ENCODE measurements around the gene ATP10B. TPM values are rescaled to one million over a fixed set of nuclear protein-coding genes. Genes with fewer than 3 reads are reported as not detected.

Gene ATP10B
- total RNA-seq, 2 experiments from 2014 or later = not detected

GRCh38 chr5:160605266-160605665 lies 246.7 kb downstream of the ATP10B start:
- Histone ChIP-seq H3K4me1 (ENCODE audit: insufficient read depth, low read length, poor library complexity, severe bottlenecking) (no peaks in the 10 kb centered on the region), H4K20me1 (ENCODE audit: insufficient read depth, low read length) (no peaks in the 10 kb centered on the region), H3K79me2 (ENCODE audit: insufficient read depth, low read depth, low read length) (no peaks in the 10 kb centered on the region), H3K9me3 (ENCODE audit: low read length) (no peaks in the 10 kb centered on the region), H2AFZ (ENCODE audit: low read length) (no peak overlapping the region), H3K4me3 (ENCODE audit: low read depth, low read length, poor library complexity, severe bottlenecking) (no peak overlapping the region), H3K36me3 (ENCODE audit: insufficient read depth, low read length) (no peaks in the 10 kb centered on the region), H3K27ac (ENCODE audit: low read depth, low read length, poor library complexity, severe bottlenecking) (no peak overlapping the region), H3K4me2 (ENCODE audit: low read length) (no peak overlapping the region), H3K9me2 (ENCODE audit: insufficient read depth, low read length) (no peaks in the 10 kb centered on the region)
- TF ChIP-seq CTCF (conservative IDR thresholded peaks at IDR 0.05; ENCODE audit: low read length) (no peak), EZH2phosphoT487 (IDR thresholded peaks at IDR 0.05; ENCODE audit: borderline replicate concordance, low read depth, low read length) (no peak)
- DNase-seq (ENCODE audit: low spot score) = no peak
- no TSS peak for BruUV-seq (replicated peaks)
- intact Hi-C loops (cut with micrococcal nuclease; ENCODE audit: unreplicated experiment) = no loop called here
- ChIA-PET CTCF (ENCODE audit: unreplicated experiment) (no interaction called here), POLR2A (no interaction called here)

- Histone ChIP-seq H3K36me3 (ENCODE audit: insufficient read depth, low read length) (no peaks in the 10 kb centered on the region), H3K9me2 (ENCODE audit: insufficient read depth, low read length) (no peaks in the 10 kb centered on the region), H3K4me2 (ENCODE audit: low read length) (no peak overlapping the region), H3K9me3 (ENCODE audit: low read length) (no peaks in the 10 kb centered on the region), H3K4me3 (ENCODE audit: low read depth, low read length, poor library complexity, severe bottlenecking) (no peak overlapping the region), H3K79me2 (ENCODE audit: insufficient read depth, low read depth, low read length) (no peaks in the 10 kb centered on the region), H4K20me1 (ENCODE audit: insufficient read depth, low read length) (no peaks in the 10 kb centered on the region), H3K27ac (ENCODE audit: low read depth, low read length, poor library complexity, severe bottlenecking) (no peak overlapping the region), H2AFZ (ENCODE audit: low read length) (no peak overlapping the region), H3K4me1 (ENCODE audit: insufficient read depth, low read length, poor library complexity, severe bottlenecking) (no peaks in the 10 kb centered on the region)
- CTCF ChIA-PET (ENCODE audit: unreplicated experiment) = no interaction called here
- intact Hi-C loops (cut with micrococcal nuclease; ENCODE audit: unreplicated experiment) = no loop called here
- BruUV-seq (replicated peaks) = no TSS peak
- no peak for DNase-seq (ENCODE audit: low spot score)
- POLR2A ChIA-PET = no interaction called here
- TF ChIP-seq EZH2phosphoT487 (IDR thresholded peaks at IDR 0.05; ENCODE audit: borderline replicate concordance, low read depth, low read length) (no peak), CTCF (conservative IDR thresholded peaks at IDR 0.05; ENCODE audit: low read length) (no peak)
These were observed 247.5 kb downstream of the ATP10B start for GRCh38 chr5:160604484-160604883.

GRCh38 chr5:160602744-160603143 lies 249.3 kb downstream of the ATP10B start:
- ChIA-PET CTCF (ENCODE audit: unreplicated experiment) (no interaction called here), POLR2A (interaction anchor here (0.6 to 0.9 kb wide), 2 partner anchors 56 to 60 kb away, joined by 3 read pairs; no protein-coding TSS in a partner anchor)
- Histone ChIP-seq H4K20me1 (ENCODE audit: insufficient read depth, low read length) (no peaks in the 10 kb centered on the region), H3K4me1 (ENCODE audit: insufficient read depth, low read length, poor library complexity, severe bottlenecking) (no peaks in the 10 kb centered on the region), H3K79me2 (ENCODE audit: insufficient read depth, low read depth, low read length) (no peaks in the 10 kb centered on the region), H2AFZ (ENCODE audit: low read length) (no peak overlapping the region), H3K27ac (ENCODE audit: low read depth, low read length, poor library complexity, severe bottlenecking) (no peak overlapping the region), H3K4me3 (ENCODE audit: low read depth, low read length, poor library complexity, severe bottlenecking) (no peak overlapping the region), H3K4me2 (ENCODE audit: low read length) (no peak overlapping the region), H3K36me3 (ENCODE audit: insufficient read depth, low read length) (no peaks in the 10 kb centered on the region), H3K9me3 (ENCODE audit: low read length) (no peaks in the 10 kb centered on the region), H3K9me2 (ENCODE audit: insufficient read depth, low read length) (no peaks in the 10 kb centered on the region)
- TF ChIP-seq EZH2phosphoT487 (IDR thresholded peaks at IDR 0.05; ENCODE audit: borderline replicate concordance, low read depth, low read length) = no peak
- no peak for TF ChIP-seq CTCF (conservative IDR thresholded peaks at IDR 0.05; ENCODE audit: low read length)
- BruUV-seq (replicated peaks) = no TSS peak
- DNase-seq (ENCODE audit: low spot score) = no peak
- intact Hi-C loops (cut with micrococcal nuclease; ENCODE audit: unreplicated experiment) = no loop called here
